ENCODE results near the gene SASH1. TPM values are rescaled to one million over a fixed set of nuclear protein-coding genes. Genes with fewer than 3 reads are reported as not detected.

SASH1 gene
- total RNA-seq, 1 experiment from 2014 or later: 12.3 TPM

DNA sequence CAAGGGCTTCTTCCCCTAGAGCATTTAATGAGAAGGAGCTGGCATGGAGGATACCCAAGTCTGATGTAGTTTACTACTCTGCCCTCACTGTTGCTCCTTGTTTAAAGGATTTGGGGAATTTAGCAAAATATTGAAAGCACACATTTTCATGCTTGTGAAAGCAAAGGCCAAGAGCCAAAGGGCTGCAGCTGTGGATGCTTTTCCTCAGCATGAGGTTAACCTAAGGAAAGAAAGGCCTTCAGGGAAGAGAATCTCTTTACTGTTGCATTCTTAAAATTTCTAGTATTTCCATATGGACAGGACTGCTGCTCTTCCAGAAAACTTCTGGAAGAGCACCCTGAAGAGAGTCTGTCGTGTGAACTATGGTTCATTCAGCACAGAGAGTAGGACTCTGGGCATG is 45.9 kb upstream of the SASH1 start:
- Mint-ChIP-seq H3K27ac (ENCODE audit: unreplicated experiment) (no peak overlapping the region), H3K4me1 (ENCODE audit: low read depth, unreplicated experiment) (no peaks in the 10 kb centered on the region), H3K27me3 (ENCODE audit: unreplicated experiment) (no peaks in the 10 kb centered on the region), H3K4me3 (ENCODE audit: low read depth, unreplicated experiment) (no peak overlapping the region), H3K36me3 (ENCODE audit: insufficient read depth, unreplicated experiment) (no peaks in the 10 kb centered on the region), H3K9me3 (ENCODE audit: low read depth, unreplicated experiment) (no peaks in the 10 kb centered on the region)
- no TSS peak for BruUV-seq (replicated peaks)
- DNase-seq: no peak
- intact Hi-C loops (cut with micrococcal nuclease; ENCODE audit: unreplicated experiment): no loop called here
- TF ChIP-seq, protein P1, sequence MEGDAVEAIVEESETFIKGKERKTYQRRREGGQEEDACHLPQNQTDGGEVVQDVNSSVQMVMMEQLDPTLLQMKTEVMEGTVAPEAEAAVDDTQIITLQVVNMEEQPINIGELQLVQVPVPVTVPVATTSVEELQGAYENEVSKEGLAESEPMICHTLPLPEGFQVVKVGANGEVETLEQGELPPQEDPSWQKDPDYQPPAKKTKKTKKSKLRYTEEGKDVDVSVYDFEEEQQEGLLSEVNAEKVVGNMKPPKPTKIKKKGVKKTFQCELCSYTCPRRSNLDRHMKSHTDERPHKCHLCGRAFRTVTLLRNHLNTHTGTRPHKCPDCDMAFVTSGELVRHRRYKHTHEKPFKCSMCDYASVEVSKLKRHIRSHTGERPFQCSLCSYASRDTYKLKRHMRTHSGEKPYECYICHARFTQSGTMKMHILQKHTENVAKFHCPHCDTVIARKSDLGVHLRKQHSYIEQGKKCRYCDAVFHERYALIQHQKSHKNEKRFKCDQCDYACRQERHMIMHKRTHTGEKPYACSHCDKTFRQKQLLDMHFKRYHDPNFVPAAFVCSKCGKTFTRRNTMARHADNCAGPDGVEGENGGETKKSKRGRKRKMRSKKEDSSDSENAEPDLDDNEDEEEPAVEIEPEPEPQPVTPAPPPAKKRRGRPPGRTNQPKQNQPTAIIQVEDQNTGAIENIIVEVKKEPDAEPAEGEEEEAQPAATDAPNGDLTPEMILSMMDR (IDR thresholded peaks at IDR 0.05; ENCODE audit: unreplicated experiment): no peak
- CTCF ChIA-PET: no interaction called here

DNA sequence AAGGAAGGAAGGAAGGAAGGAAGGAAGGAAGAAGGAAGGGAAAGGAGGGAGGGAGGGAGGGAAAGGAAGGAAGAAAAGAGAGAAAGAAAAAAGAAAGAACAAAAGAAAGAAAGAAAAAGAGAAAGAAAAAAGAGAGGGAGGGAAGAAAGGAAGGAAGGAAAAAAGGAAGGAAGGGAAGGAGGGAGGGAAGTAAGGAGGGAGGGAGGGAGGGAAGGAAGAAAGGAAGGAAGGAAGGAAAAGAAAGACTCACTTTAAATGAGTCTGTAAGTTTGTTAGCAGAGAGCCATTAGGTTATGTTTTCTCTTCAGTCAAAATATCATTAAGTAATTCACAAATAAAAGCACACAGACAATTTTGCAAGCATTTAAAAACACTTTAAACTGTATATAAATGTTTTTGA is 44.0 kb upstream of the SASH1 start:
- Mint-ChIP-seq H3K4me1 (ENCODE audit: low read depth, unreplicated experiment) (no peaks in the 10 kb centered on the region), H3K4me3 (ENCODE audit: low read depth, unreplicated experiment) (no peak overlapping the region), H3K9me3 (ENCODE audit: low read depth, unreplicated experiment) (no peaks in the 10 kb centered on the region), H3K27me3 (ENCODE audit: unreplicated experiment) (no peaks in the 10 kb centered on the region), H3K27ac (ENCODE audit: unreplicated experiment) (no peak overlapping the region), H3K36me3 (ENCODE audit: insufficient read depth, unreplicated experiment) (no peaks in the 10 kb centered on the region)
- intact Hi-C loops (cut with micrococcal nuclease; ENCODE audit: unreplicated experiment): no loop called here
- no peak for DNase-seq
- CTCF ChIA-PET: no interaction called here
- TF ChIP-seq, protein P1 (IDR thresholded peaks at IDR 0.05; ENCODE audit: unreplicated experiment): no peak
- no TSS peak for BruUV-seq (replicated peaks)

DNA sequence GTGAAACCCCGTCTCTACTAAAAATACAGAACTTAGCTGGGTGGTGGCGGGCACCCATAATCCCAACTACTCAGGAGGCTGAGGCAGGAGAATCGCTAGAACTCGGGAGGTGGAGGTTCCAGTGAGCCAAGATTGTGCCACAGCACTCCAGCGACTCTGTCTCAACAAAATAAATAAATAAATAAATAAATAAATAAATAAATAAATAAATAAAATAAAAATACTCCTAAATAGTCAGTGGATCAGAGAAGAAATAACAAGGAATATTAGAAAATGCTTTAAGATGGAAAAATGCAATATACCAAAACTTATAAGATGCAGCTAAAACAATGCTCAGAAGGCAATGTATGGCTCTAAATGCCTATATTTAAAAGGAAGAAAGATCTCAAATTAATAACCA is 39.0 kb upstream of the SASH1 start:
- BruUV-seq (replicated peaks): no TSS peak
- no peak overlapping the region for H3K27ac Mint-ChIP-seq (ENCODE audit: unreplicated experiment)
- TF ChIP-seq, protein P1 (IDR thresholded peaks at IDR 0.05; ENCODE audit: unreplicated experiment): no peak
- CTCF ChIA-PET: no interaction called here
- H3K9me3 Mint-ChIP-seq (ENCODE audit: low read depth, unreplicated experiment): no peaks in the 10 kb centered on the region
- no peak overlapping the region for H3K4me3 Mint-ChIP-seq (ENCODE audit: low read depth, unreplicated experiment)
- H3K36me3 Mint-ChIP-seq (ENCODE audit: insufficient read depth, unreplicated experiment): no peaks in the 10 kb centered on the region
- H3K27me3 Mint-ChIP-seq (ENCODE audit: unreplicated experiment): no peaks in the 10 kb centered on the region
- DNase-seq: no peak
- peaks cover 18% of the 10 kb centered on the region for H3K4me1 Mint-ChIP-seq (ENCODE audit: low read depth, unreplicated experiment)
- intact Hi-C loops (cut with micrococcal nuclease; ENCODE audit: unreplicated experiment): no loop called here

DNA sequence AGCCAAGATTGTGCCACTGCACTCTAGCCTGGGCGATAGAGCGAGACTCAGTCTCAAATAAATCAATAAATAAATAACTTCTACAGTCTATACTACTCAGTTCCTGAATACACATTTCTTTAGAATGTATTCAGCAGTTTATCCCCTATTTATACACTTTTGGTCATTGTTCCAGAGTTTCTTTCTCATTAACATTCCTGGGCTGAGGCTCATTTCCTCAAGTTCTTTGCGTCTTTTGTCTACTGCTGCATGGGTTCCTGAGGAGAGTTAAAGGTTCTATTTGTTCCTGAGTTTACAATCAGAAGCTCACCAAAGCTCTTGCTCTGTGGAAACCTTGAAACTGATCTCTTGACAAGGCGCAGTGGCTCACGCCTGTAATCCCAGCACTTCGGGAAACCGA is 37.7 kb upstream of the SASH1 start:
- no peaks in the 10 kb centered on the region for H3K9me3 Mint-ChIP-seq (ENCODE audit: low read depth, unreplicated experiment)
- intact Hi-C loops (cut with micrococcal nuclease; ENCODE audit: unreplicated experiment): no loop called here
- no peak overlapping the region for H3K4me3 Mint-ChIP-seq (ENCODE audit: low read depth, unreplicated experiment)
- no peaks in the 10 kb centered on the region for H3K36me3 Mint-ChIP-seq (ENCODE audit: insufficient read depth, unreplicated experiment)
- peaks cover 18% of the 10 kb centered on the region for H3K4me1 Mint-ChIP-seq (ENCODE audit: low read depth, unreplicated experiment)
- H3K27me3 Mint-ChIP-seq (ENCODE audit: unreplicated experiment): no peaks in the 10 kb centered on the region
- no peak for DNase-seq
- BruUV-seq (replicated peaks): no TSS peak
- TF ChIP-seq, protein P1 (IDR thresholded peaks at IDR 0.05; ENCODE audit: unreplicated experiment): no peak
- CTCF ChIA-PET: interaction anchor here (0.7 kb wide), 1 partner anchor 75 kb away, joined by 4 read pairs; no protein-coding TSS in a partner anchor
- H3K27ac Mint-ChIP-seq (ENCODE audit: unreplicated experiment): no peak overlapping the region

Data from Calu3 (cell line).